CD14-positive monocyte (primary cell): ENCODE results near the gene ZNF684. TPM values are rescaled to one million over a fixed set of nuclear protein-coding genes. Genes with fewer than 3 reads are reported as not detected.

Source experiments
- DNase-seq, 3 donors: peaks; one replicate each; pipeline ENCODE4 v3.0.0-alpha.2; 2011 to 2022
- H2AFZ ChIP-seq: 2 replicates; pipeline ENCODE4 v1.6.0; 2012; ENCODE audit warnings: mild to moderate bottlenecking, low read depth, low read length, inconsistent platforms; ENCODE audit not compliant: insufficient read depth, poor library complexity, severe bottlenecking
- H3K27ac ChIP-seq, 2 donors: 1 replicate in 1 of 2; 2 replicates in 1 of 2; pipeline ENCODE4 v1.5.1; 2012 to 2013; ENCODE audit warnings: low read length in 2 of 2, control low read depth in 1 of 2, inconsistent platforms in 1 of 2, low read depth in 1 of 2, mild to moderate bottlenecking in 1 of 2
- H3K27me3 ChIP-seq, 2 donors: one replicate each; pipeline versions ENCODE4 v1.6.0 to v1.6.1; 2011 to 2013; ENCODE audit warnings: low read length in 2 of 2; ENCODE audit not compliant: control insufficient read depth in 2 of 2, insufficient read depth in 2 of 2
- H3K36me3 ChIP-seq, 2 donors: replicated peaks in 1 of 2; 1 replicate in 1 of 2; 2 replicates in 1 of 2; pipeline versions ENCODE4 v1.5.1 to v1.6.1; 2012 to 2013; ENCODE audit warnings: low read length in 2 of 2, control low read depth in 1 of 2, inconsistent platforms in 1 of 2, mild to moderate bottlenecking in 1 of 2; ENCODE audit not compliant: insufficient read depth in 2 of 2, control insufficient read depth in 1 of 2
- H3K4me1 ChIP-seq, 2 donors: 1 replicate in 1 of 2; 2 replicates in 1 of 2; pipeline versions ENCODE4 v1.5.1 to v1.6.1; 2012 to 2013; ENCODE audit warnings: low read length in 2 of 2, control low read depth in 1 of 2, inconsistent platforms in 1 of 2, mild to moderate bottlenecking in 1 of 2, moderate library complexity in 1 of 2; ENCODE audit not compliant: insufficient read depth in 2 of 2, control insufficient read depth in 1 of 2
- H3K4me2 ChIP-seq: replicated peaks from 2 replicates; pipeline ENCODE3; 2012; ENCODE audit warnings: low read length, moderate library complexity, mild to moderate bottlenecking; ENCODE audit not compliant: poor library complexity, severe bottlenecking; ENCODE audit errors: extremely low read depth
- H3K4me3 ChIP-seq, 3 experiments: fragments of 200-600 bp in 1 of 3; sonication (generic) in 1 of 3; replicated peaks in 1 of 3; 1 replicate in 2 of 3; 2 replicates in 1 of 3; pipeline ENCODE4 v1.5.1; 2011 to 2013; ENCODE audit warnings: low read length in 3 of 3, mild to moderate bottlenecking in 3 of 3, control low read depth in 2 of 3, low read depth in 2 of 3, inconsistent platforms in 1 of 3, moderate library complexity in 1 of 3
- H3K79me2 ChIP-seq: 2 replicates; pipeline ENCODE4 v1.6.0; 2012; ENCODE audit warnings: mild to moderate bottlenecking, control low read depth, inconsistent platforms, low read length, moderate library complexity; ENCODE audit not compliant: insufficient read depth
- H3K9ac ChIP-seq: 2 replicates; pipeline ENCODE4 v1.6.0; 2017; ENCODE audit warnings: low read length, mild to moderate bottlenecking; ENCODE audit not compliant: insufficient read depth, poor library complexity, severe bottlenecking
- H3K9me3 ChIP-seq, 2 donors: replicated peaks in 1 of 2; 1 replicate in 1 of 2; 2 replicates in 1 of 2; pipeline versions ENCODE4 v1.5.1 to v1.6.1; 2012 to 2013; ENCODE audit warnings: low read length in 2 of 2, control low read depth in 1 of 2; ENCODE audit not compliant: control insufficient read depth in 1 of 2, insufficient read depth in 1 of 2
- H4K20me1 ChIP-seq: 2 replicates; pipeline ENCODE4 v1.6.0; 2012; ENCODE audit warnings: mild to moderate bottlenecking, low read length, control low read depth, moderate library complexity; ENCODE audit not compliant: insufficient read depth
- H3K27ac Mint-ChIP-seq, 7 donors: one replicate each; pipeline ENCODE4 v1.8.0; 2020; ENCODE audit warnings: mild to moderate bottlenecking in 7 of 7, mixed read lengths in 7 of 7, moderate library complexity in 6 of 7, inconsistent platforms in 2 of 7
- H3K27me3 Mint-ChIP-seq, 3 donors: one replicate each; pipeline ENCODE4 v1.8.0; 2021 to 2022; ENCODE audit warnings: low read depth in 3 of 3, mild to moderate bottlenecking in 3 of 3, mixed read lengths in 3 of 3, moderate library complexity in 3 of 3, inconsistent platforms in 1 of 3
- H3K36me3 Mint-ChIP-seq, 2 donors: one replicate each; pipeline ENCODE4 v1.8.0; 2020; ENCODE audit warnings: mixed read lengths in 2 of 2, inconsistent platforms in 1 of 2, mild to moderate bottlenecking in 1 of 2
- H3K4me1 Mint-ChIP-seq: one replicate; pipeline ENCODE4 v1.8.0; 2020; ENCODE audit warnings: mild to moderate bottlenecking, mixed read lengths
- H3K4me3 Mint-ChIP-seq, 2 donors: one replicate each; pipeline ENCODE4 v1.8.0; 2020; ENCODE audit warnings: mild to moderate bottlenecking in 2 of 2, mixed read lengths in 2 of 2, moderate library complexity in 1 of 2
- H3K9me3 Mint-ChIP-seq, 7 donors: one replicate each; pipeline ENCODE4 v1.8.0; 2020 to 2022; ENCODE audit warnings: mixed read lengths in 7 of 7, mild to moderate bottlenecking in 6 of 7, moderate library complexity in 6 of 7, inconsistent platforms in 2 of 7
- CTCF ChIP-seq: fragments of 200-600 bp; IDR thresholded peaks from one replicate; pipeline ENCODE4 v1.8.0; 2022; ENCODE audit warnings: antibody characterized with exemption, mild to moderate bottlenecking
- WGBS: methylation state at CpG from one replicate; pipeline ENCODE4 v1.1.5; 2013; ENCODE audit warnings: missing lambda C conversion rate; ENCODE audit not compliant: insufficient coverage; 5-methylcytosine and 5-hydroxymethylcytosine counted together
- intact Hi-C, 2 donors: fragments of 100-400 bp; cut with micrococcal nuclease; formaldehyde crosslinking; loops; one replicate each; pipeline versions ENCODE4 v1.15.0 to v1.15.1; 2023
- polyA plus RNA-seq, 3 donors: library from polyadenylated mRNA; depleted of rRNA in 1 of 3; unstranded in 2 of 3; stranded (reverse) in 1 of 3; fragments of 300-500 nt in 2 of 3; fragments of >200 nt in 1 of 3; fragmentation: Illumina TruSeq in 2 of 3; gene quantifications; 1 replicate in 2 of 3; 2 replicates in 1 of 3; pipeline ENCODE4 v1.2.3, GENCODE V29; 2012 to 2021

ZNF684 gene
- polyA plus RNA-seq, 3 donors, result 2.3 to 3.5 (median 2.7) TPM

- no peaks in the 10 kb centered on the region for H3K27me3 ChIP-seq
- no peak for DNase-seq
- H4K20me1 ChIP-seq, result no peaks in the 10 kb centered on the region
- H3K9ac ChIP-seq, result no peak overlapping the region
- Mint-ChIP-seq H3K9me3 (no peaks in the 10 kb centered on the region), H3K27me3 (peaks cover 2 to 3% (median 2%) of the 10 kb centered on the region in 3 donors), H3K36me3 (no peaks in the 10 kb centered on the region), H3K27ac (no peak overlapping the region), H3K4me3 (no peak overlapping the region), H3K4me1 (no peaks in the 10 kb centered on the region)
- no peak for TF ChIP-seq CTCF
- intact Hi-C loops, result no loop called here
- no peaks in the 10 kb centered on the region for H3K4me1 ChIP-seq
- WGBS, result 92% methylated on average over 2 of the region's 6 CpGs
- H3K79me2 ChIP-seq, result no peaks in the 10 kb centered on the region
- H3K27ac ChIP-seq, result no peak overlapping the region
- H3K4me3 ChIP-seq, result no peak overlapping the region
- no peaks in the 10 kb centered on the region for H3K36me3 ChIP-seq
- no peak overlapping the region for H2AFZ ChIP-seq
- no peak overlapping the region for H3K4me2 ChIP-seq
- no peaks in the 10 kb centered on the region for H3K9me3 ChIP-seq
Observed at GRCh38 chr1:40583980-40584379, 52.5 kb downstream of the ZNF684 start.

- peaks cover 7 to 15% of the 10 kb centered on the region in 2 donors for H3K4me1 ChIP-seq
- no peaks in the 10 kb centered on the region for H3K36me3 ChIP-seq
- H3K9me3 ChIP-seq, result no peaks in the 10 kb centered on the region
- Mint-ChIP-seq H3K9me3 (no peaks in the 10 kb centered on the region), H3K27me3 (peaks cover 2 to 6% (median 2%) of the 10 kb centered on the region in 3 donors), H3K4me1 (peaks cover 20% of the 10 kb centered on the region), H3K36me3 (no peaks in the 10 kb centered on the region), H3K27ac (no peak overlapping the region), H3K4me3 (no peak overlapping the region)
- no peak overlapping the region for H2AFZ ChIP-seq
- no peaks in the 10 kb centered on the region for H3K27me3 ChIP-seq
- H3K79me2 ChIP-seq, result no peaks in the 10 kb centered on the region
- no CpG with 5 or more reads among the region's 2 CpGs for WGBS
- H3K4me2 ChIP-seq, result no peak overlapping the region
- no peak overlapping the region for H3K27ac ChIP-seq
- no peak for DNase-seq
- no peak overlapping the region for H3K9ac ChIP-seq
- no peak overlapping the region for H3K4me3 ChIP-seq
- intact Hi-C loops, result no loop called here
- H4K20me1 ChIP-seq, result no peaks in the 10 kb centered on the region
- no peak for TF ChIP-seq CTCF
Observed at GRCh38 chr1:40588586-40588985, 57.1 kb downstream of the ZNF684 start.
